HCT116 (cell line): ENCODE measurements around the gene LMBR1.

Experiments
- CEBPB ChIP-seq: IDR thresholded peaks from 2 replicates; pipeline ENCODE4 v1.6.1; 2012; ENCODE audit warnings: low read depth
- CTCF ChIP-seq, 3 experiments: fragments of 200-600 bp in 1 of 3; sonication (generic) in 1 of 3; IDR thresholded peaks in 2 of 3; conservative IDR thresholded peaks in 1 of 3; 2 replicates each; pipeline ENCODE4 v1.5.1; 2012 to 2017; ENCODE audit warnings: low read depth in 2 of 3, low read length in 2 of 3, antibody characterized with exemption in 1 of 3, borderline replicate concordance in 1 of 3, control low read depth in 1 of 3, mild to moderate bottlenecking in 1 of 3, mixed read lengths in 1 of 3, mixed run types in 1 of 3, moderate library complexity in 1 of 3; ENCODE audit not compliant: insufficient read depth in 1 of 3
- EZH2 ChIP-seq: fragments of 200-600 bp; sonication (generic); IDR thresholded peaks from 2 replicates; pipeline ENCODE4 v1.6.1; 2017; ENCODE audit warnings: antibody characterized with exemption, mixed run types
- FOSL1 ChIP-seq: IDR thresholded peaks from 2 replicates; pipeline ENCODE4 v1.6.1; 2012; ENCODE audit warnings: low read depth
- POLR2A ChIP-seq: IDR thresholded peaks from 2 replicates; pipeline ENCODE4 v1.7.0; 2011; ENCODE audit warnings: borderline replicate concordance; ENCODE audit not compliant: insufficient read depth, insufficient read length; ENCODE audit errors: extremely low read depth
- POLR2AphosphoS5 ChIP-seq: IDR thresholded peaks from 2 replicates; pipeline ENCODE4 v1.6.1; 2011; ENCODE audit warnings: mild to moderate bottlenecking, low read depth, low read length, moderate library complexity
- ZNF274 ChIP-seq: fragments of 200-500 bp; sonication (Bioruptor generic); IDR thresholded peaks from 2 replicates; pipeline ENCODE4 v1.6.1; 2014; ENCODE audit warnings: mild to moderate bottlenecking, low read depth, low read length, inconsistent platforms
- TF ChIP-seq, protein P1 (sequence below): IDR thresholded peaks from 2 replicates; pipeline ENCODE4 v1.6.1; 2011; ENCODE audit warnings: mild to moderate bottlenecking, low read length, moderate library complexity; ENCODE audit not compliant: insufficient replicate concordance; ENCODE audit errors: extremely low read depth
- TF ChIP-seq, protein P2 (sequence below): IDR thresholded peaks from 2 replicates; pipeline ENCODE4 v1.6.1; 2012; ENCODE audit warnings: low read depth

- TF ChIP-seq CTCF (IDR thresholded peaks at IDR 0.05 in 2 of 3, conservative IDR thresholded peaks at IDR 0.05 in 1 of 3; ENCODE audit: borderline replicate concordance in 1 of 3, insufficient read depth in 1 of 3, low read depth in 2 of 3, low read length in 2 of 3): no peak
- TF ChIP-seq POLR2A: no peak
- no peak for TF ChIP-seq EZH2
- TF ChIP-seq CEBPB: no peak
- TF ChIP-seq FOSL1: no peak
- no peak for TF ChIP-seq POLR2AphosphoS5
- TF ChIP-seq, protein P1, sequence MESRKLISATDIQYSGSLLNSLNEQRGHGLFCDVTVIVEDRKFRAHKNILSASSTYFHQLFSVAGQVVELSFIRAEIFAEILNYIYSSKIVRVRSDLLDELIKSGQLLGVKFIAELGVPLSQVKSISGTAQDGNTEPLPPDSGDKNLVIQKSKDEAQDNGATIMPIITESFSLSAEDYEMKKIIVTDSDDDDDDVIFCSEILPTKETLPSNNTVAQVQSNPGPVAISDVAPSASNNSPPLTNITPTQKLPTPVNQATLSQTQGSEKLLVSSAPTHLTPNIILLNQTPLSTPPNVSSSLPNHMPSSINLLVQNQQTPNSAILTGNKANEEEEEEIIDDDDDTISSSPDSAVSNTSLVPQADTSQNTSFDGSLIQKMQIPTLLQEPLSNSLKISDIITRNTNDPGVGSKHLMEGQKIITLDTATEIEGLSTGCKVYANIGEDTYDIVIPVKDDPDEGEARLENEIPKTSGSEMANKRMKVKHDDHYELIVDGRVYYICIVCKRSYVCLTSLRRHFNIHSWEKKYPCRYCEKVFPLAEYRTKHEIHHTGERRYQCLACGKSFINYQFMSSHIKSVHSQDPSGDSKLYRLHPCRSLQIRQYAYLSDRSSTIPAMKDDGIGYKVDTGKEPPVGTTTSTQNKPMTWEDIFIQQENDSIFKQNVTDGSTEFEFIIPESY: no peak
- TF ChIP-seq, protein P2, sequence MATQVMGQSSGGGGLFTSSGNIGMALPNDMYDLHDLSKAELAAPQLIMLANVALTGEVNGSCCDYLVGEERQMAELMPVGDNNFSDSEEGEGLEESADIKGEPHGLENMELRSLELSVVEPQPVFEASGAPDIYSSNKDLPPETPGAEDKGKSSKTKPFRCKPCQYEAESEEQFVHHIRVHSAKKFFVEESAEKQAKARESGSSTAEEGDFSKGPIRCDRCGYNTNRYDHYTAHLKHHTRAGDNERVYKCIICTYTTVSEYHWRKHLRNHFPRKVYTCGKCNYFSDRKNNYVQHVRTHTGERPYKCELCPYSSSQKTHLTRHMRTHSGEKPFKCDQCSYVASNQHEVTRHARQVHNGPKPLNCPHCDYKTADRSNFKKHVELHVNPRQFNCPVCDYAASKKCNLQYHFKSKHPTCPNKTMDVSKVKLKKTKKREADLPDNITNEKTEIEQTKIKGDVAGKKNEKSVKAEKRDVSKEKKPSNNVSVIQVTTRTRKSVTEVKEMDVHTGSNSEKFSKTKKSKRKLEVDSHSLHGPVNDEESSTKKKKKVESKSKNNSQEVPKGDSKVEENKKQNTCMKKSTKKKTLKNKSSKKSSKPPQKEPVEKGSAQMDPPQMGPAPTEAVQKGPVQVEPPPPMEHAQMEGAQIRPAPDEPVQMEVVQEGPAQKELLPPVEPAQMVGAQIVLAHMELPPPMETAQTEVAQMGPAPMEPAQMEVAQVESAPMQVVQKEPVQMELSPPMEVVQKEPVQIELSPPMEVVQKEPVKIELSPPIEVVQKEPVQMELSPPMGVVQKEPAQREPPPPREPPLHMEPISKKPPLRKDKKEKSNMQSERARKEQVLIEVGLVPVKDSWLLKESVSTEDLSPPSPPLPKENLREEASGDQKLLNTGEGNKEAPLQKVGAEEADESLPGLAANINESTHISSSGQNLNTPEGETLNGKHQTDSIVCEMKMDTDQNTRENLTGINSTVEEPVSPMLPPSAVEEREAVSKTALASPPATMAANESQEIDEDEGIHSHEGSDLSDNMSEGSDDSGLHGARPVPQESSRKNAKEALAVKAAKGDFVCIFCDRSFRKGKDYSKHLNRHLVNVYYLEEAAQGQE: no peak
- no peak for TF ChIP-seq ZNF274
Observed at GRCh38 chr7:156655983-156656382, 237.0 kb downstream of the LMBR1 start.
